ENCODE data around the gene ENPP3.

ENPP3 gene

DNA sequence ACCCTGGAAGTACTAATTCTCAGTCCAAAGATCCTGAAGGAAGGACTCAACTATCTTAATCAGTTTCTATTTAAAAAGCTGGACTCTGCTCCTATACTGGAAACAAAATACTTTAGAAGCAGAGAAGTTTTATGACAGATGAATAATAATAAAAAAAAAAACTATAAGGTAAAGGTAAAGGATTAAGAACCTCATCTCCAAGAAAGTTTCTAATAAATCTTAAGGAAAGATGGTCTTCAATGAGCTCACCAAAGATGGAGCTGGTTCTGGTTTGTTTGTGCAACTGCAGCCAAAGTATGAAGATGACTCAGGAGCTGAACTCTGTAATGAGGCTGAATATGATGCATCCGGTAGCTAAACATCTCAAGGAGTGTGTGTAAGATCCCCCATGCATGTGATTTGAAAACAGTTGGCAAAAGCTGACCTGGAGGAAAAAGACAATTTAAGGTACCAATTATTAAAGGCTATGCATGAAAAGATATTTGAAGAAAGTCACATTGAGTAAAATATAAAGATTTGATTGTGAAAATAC, 34.3 kb upstream of the ENPP3 start:
- TF ChIP-seq, protein P1, sequence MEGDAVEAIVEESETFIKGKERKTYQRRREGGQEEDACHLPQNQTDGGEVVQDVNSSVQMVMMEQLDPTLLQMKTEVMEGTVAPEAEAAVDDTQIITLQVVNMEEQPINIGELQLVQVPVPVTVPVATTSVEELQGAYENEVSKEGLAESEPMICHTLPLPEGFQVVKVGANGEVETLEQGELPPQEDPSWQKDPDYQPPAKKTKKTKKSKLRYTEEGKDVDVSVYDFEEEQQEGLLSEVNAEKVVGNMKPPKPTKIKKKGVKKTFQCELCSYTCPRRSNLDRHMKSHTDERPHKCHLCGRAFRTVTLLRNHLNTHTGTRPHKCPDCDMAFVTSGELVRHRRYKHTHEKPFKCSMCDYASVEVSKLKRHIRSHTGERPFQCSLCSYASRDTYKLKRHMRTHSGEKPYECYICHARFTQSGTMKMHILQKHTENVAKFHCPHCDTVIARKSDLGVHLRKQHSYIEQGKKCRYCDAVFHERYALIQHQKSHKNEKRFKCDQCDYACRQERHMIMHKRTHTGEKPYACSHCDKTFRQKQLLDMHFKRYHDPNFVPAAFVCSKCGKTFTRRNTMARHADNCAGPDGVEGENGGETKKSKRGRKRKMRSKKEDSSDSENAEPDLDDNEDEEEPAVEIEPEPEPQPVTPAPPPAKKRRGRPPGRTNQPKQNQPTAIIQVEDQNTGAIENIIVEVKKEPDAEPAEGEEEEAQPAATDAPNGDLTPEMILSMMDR (conservative IDR thresholded peaks at IDR 0.05; ENCODE audit: low read depth, low read length): no peak
- no peak overlapping the region for H3K4me3 ChIP-seq (ENCODE audit: low read length)
- DNase-seq (ENCODE audit: low read depth): peak; percentile 9

DNA sequence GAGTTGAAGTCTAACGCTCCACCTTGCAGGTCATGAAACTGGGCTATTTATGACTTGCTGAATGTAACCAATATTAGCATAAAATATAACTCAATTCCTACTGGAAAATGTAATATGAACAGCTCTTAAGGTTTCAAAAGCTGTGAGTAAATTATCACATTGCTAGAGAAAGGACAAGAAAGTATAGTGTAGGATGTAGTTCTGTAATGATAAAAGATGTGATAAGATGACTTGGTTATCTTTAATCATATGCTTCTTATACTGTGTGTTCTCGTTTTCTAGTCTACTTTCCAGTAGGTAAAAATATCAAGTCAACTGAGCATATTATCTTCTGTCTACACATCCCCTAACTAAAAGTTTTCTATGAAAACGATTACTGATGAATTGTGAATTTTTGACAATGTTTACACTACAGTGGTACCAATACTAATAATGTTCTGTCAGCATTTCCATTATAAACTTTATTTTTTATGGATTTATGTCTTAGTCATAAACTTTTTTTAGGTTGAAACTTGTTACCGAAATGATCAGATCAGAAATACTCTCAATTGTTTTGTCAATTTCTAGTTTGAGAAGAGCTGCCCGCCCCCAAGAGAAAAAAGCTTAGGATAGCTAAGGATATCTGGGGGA, 23.7 kb upstream of the ENPP3 start:
- TF ChIP-seq, protein P1 (conservative IDR thresholded peaks at IDR 0.05; ENCODE audit: low read depth, low read length): no peak
- H3K4me3 ChIP-seq (ENCODE audit: low read length): no peak overlapping the region
- no peak for DNase-seq (ENCODE audit: low read depth)

DNA sequence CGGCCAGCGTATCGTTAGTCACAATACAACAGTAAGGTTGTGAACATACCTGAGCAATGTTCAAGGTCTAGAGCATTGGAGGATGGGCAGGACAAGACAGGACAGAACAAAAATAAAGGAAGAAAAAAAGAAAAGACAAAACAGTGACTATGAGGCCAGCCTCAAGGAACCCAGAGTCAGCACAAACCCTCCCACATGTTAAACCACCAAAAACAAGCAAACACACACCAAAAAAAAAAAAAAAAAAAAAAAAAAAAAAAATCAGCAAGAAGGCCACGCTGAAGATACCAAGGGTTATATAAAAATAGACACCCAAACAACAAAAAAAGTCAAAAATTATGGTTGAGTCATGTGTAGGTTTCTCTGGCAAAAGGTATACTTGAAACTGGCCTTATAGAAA, 21.8 kb upstream of the ENPP3 start:
- no peak for DNase-seq (ENCODE audit: low read depth)
- H3K4me3 ChIP-seq (ENCODE audit: low read length): no peak overlapping the region
- TF ChIP-seq, protein P1 (conservative IDR thresholded peaks at IDR 0.05; ENCODE audit: low read depth, low read length): no peak

DNA sequence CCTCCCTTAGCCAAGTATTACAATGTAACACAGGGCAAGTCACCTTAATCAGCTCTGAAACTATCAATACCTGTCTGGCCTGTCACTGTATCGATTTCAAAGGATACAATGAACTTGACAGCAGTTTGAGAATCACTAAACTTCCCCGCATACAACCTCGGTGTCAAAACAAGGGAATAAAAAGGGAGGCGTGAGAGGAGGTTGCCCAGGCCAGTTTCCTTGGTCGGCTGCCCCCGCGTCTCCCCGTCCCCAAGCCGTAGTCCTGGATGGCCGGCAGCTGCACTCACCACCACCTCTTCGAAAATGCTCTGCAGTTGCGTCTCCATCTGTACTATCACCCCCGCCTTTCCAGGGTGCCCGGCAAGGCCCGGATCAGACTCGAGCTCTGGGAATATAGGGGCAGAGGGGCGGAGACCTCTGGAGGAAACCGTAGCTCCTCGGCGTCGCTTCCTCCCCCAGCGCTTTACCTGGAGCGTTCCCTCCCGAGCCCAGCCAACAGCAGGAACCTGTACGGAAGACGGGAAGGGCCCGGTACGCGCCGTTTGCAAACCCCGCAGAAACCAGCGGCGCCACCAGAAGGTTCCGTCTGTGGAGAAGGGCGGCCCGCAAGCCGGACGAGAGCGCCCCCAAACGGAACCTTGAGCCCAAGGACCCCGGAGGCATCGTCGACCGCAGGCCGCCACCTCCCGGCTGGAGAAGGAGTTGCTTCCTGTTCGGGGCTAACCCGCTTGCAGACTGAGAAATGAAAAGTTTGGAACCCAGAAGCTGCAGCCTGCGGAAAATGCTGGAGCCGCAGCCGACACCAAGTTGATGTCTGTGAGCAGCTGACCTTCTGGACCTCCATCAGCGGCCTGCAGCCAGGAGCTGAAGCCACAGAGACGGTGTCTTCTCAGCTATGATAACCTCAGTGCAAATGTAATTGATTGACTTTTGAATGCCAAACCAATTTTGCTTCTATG, 9.1 kb upstream of the ENPP3 start, which contains the start of gene MED23:
Gene MED23, minus strand, starts transcription at position 519 of the 959 bp plus-strand sequence. Its CDS starts 193 bp downstream, at position 326.
- peak within 1 kb of the TSS; percentile 98 for H3K4me3 ChIP-seq (ENCODE audit: low read length)
- TF ChIP-seq, protein P1 (conservative IDR thresholded peaks at IDR 0.05; ENCODE audit: low read depth, low read length): peak; percentile 99
- DNase-seq (ENCODE audit: low read depth): peak; percentile 85

DNA sequence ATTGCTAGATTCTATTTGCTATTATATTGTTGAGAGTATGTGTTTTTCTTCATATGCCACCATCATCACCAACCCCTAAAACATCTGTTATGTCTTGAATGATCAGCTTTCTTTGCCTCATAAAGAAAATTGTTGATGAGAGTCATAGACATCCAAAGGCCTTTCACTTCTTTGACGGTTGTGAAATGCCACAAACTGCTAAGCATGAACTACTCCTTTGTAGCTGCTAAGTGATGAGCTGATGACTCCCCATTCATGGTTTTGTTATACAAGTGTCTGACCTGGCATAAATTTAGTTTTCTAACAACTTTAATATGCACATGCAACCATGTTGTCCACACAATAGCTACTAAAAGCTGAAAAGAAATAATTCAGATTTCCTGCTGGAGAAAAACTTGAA, 8.4 kb upstream of the ENPP3 start:
- TF ChIP-seq, protein P1 (conservative IDR thresholded peaks at IDR 0.05; ENCODE audit: low read depth, low read length): no peak
- no peak for DNase-seq (ENCODE audit: low read depth)
- no peak overlapping the region for H3K4me3 ChIP-seq (ENCODE audit: low read length)

DNA sequence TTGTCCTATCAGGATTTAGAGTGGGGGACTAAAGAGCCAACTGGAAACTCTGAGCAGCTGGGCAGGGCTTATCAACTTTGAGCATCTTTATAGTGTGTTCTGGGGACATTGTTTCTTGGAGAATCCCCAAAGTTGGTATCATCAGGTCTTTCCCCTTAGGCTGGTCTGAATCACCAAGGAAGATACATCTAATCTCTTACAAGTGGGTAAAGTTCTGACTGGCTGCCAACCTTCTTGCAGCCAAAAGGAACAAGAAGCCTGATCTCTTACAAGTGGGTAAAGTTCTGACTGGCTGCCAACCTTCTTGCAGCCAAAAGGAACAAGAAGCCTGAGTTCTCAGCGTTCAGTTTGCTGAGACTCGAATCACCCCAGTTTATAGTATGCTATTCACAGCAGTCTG, 7.5 kb upstream of the ENPP3 start:
- H3K4me3 ChIP-seq (ENCODE audit: low read length): no peak overlapping the region
- TF ChIP-seq, protein P1 (conservative IDR thresholded peaks at IDR 0.05; ENCODE audit: low read depth, low read length): no peak
- DNase-seq (ENCODE audit: low read depth): no peak

Data from retinal pigment epithelial cell (primary cell).